HPDE6-E6E7 (cell line): Measurements from ENCODE around the gene ASPRV1.
"Not testable (repeated sequence)": the region's sequence is repeated elsewhere in the genome, so short reads cannot be mapped to it uniquely, and the experiment has no call there.

ENCODE experiments used
- DNase-seq: peaks from one replicate; pipeline ENCODE4 v3.0.0; 2011; ENCODE audit warnings: missing footprints; ENCODE audit errors: extremely low spot score

ASPRV1 gene

GRCh38 chr2:69962986-69963730 is 1.7 kb upstream of the ASPRV1 start:
- DNase-seq: no peak

DNA sequence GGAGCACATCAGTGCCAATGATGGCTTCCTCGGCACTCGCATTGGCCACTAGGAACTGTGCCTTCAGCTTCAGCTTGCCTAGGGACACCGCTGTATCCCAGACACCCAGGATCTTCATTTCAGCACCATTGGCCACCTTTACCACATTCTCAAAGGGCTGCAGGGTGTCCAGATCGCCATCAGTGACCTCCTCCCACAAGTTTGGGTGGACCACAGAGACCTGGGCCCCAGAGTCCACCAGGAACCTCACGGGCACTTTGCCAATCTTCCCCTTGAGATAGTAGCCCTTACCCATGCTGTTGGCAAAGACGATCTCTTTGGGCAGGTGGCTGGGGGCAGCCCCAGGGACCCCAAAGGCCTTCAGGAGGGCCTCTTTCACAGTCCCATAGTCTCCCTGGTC is 610 bp downstream of the ASPRV1 start:
- DNase-seq: no peak

DNA sequence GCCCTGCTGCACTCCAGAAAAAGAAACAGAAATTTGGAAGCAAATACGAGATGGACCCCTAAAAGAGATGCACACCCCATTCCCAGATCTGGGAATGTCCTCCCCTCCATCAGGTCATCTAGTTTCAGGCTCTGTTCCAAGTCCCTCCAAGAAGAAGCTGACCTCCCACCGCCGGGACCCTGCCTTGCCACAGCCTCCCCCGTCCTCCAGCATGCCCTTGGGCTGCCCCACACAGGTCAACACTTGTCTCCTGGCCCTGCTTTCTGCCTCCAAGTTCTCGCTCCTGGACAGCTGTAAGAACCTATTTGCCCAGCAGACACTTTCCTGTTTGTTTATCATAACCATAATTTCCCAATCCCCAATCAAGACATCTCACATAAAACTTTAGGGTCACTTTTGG is 2.0 kb downstream of the ASPRV1 start:
- no peak for DNase-seq

DNA sequence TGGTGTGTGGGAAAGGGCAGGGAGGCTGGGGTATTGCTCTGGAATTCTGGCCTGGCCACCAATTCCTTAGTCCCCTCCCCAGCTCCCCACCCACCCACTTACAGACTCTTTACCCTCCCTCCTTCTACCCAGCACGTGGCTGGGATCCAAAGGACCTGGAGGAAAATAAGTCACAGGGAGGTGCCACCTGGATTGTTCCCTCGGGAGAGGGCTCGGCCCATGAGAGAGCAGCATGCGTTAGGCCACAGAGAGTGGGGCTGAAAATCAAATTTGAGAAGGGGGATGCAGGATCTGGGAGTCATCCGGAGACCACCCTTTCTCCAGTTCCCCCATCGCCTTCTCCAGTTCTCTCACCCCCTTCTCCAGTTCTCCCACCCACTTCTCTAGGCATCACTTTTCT is 3.0 kb downstream of the ASPRV1 start:
- no peak for DNase-seq

GRCh38 chr2:69957965-69958364 is 3.5 kb downstream of the ASPRV1 start:
- DNase-seq: no peak

GRCh38 chr2:69956475-69956979 is 4.9 kb downstream of the ASPRV1 start:
- no peak for DNase-seq

DNA sequence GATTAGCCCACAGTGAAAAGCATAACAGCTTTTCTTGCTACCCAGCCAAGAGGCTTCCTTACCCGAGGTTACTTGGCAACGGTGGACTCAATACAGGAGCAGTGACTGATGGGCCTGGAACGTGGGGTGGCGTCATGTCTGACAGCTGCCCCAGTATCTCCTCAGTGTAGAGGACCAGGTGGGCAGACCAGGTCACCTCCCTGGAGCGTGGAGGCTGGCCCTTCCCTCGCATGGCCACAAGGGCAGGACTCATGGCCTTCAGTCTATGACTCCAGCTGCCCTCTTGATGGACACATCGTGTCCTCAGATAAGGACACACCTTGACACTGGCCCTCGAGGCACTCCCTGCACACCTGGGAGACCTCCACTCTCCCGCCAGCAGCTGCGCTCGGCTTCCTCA is 6.4 kb downstream of the ASPRV1 start:
- DNase-seq: no peak

- no peak for DNase-seq
Measured at GRCh38 chr2:69954084-69954483, 7.3 kb downstream of the ASPRV1 start.

GRCh38 chr2:69952336-69953115 is 8.9 kb downstream of the ASPRV1 start:
- no peak for DNase-seq

DNA sequence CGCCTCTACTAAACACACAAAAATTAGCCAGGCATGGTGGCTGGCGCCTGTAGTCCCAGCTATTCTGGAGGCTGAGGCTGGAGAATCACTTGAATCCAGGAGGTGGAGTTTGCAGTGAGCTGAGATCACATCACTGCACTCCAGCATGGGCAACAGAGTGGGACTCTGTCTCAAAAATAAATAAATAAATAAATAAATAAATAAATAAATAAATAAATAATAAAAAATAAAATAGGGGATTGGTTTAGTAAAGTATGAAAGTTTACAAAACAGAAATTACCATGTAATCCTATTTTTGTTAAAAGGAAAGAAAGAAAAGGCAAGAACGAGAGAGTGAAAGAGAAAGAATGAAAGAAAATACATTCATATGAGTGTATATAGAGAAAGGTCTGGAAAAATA is 10.8 kb downstream of the ASPRV1 start:
- not testable (repeated sequence) for DNase-seq

DNA sequence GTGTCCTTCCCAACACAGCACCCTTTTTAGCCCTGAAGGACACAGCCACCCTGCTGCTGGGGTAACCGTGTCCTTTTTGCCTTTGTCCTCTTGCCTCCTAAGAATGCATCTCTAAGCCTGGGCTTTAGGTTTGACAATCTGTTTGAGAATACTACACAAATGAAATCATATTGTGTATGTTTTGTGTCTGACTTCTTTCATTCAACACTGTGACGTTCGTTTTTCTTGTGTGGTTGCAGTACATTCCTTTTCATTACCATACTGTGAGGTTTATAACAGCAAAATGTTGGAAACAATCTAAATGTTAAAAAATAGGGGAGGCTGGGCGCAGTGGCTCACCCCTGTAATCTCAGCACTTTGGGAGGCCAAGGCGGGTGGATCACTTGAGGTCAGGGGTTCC is 11.2 kb downstream of the ASPRV1 start:
- no peak for DNase-seq

DNA sequence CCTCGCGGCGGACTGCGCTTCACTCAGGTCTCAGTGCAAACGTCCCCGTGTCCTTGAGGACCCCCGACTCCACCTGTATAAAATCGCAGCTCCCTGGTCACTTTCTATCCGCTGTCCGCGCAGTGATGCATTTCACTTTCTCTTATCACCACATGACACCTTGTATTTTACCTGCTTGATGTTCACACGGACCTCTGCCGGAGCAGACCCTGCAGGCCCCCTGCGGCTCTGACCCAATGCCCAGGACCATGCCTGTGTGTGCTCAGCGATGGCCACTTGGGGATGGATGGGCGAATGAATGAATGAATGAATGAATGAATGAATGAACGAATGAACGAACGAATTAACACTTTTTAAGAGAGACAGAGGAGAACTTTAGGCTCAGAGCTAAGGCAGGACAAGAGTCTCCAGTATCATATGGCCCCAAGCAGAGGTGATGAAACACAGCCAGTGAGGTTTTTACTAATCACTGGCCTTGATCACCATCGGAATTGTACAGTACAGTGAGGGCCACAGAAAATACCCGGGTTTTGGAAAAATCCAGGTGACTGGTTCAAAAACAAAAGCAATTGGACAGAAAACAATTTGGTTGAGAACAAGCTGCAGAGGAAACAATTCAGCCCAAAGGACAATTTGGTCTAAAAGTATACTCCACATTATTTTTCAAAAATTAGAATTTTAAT is 12.3 kb downstream of the ASPRV1 start:
- DNase-seq: no peak

GRCh38 chr2:69948032-69948962 is 13.1 kb downstream of the ASPRV1 start:
- no peak for DNase-seq

DNA sequence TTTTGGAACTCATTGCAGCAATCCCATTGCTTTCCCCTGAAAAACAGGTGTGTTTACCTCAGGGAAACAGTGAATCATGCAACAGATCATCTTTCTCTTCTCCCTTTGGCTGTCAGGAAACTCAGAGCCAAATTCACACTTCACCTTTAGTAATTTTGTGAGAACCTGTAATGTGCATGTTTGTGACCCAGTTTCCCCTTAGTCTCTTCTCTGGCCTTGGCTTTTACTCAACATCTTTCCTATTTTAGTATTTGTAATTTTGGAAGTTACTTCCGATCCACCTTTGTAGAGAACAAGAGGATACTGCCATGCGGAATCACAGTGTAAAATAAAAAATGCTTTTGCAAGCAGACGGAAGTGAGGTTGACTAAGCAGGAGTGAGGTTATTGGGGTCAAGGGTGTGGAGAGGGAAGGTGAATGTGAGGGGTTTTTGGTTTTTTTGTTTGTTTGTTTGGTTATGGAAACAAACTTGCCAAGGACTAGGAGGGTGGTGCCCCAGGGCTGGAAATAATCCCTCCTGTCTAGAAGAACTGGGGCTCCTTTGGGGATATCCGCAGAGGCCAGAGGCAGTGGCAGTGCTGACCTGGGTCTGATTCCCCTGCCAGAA is 14.0 kb downstream of the ASPRV1 start:
- no peak for DNase-seq

- peak; percentile 79 for DNase-seq
Measured at GRCh38 chr2:69946351-69947324, 14.8 kb downstream of the ASPRV1 start.

GRCh38 chr2:69945941-69946340 is 15.5 kb downstream of the ASPRV1 start:
- no peak for DNase-seq

GRCh38 chr2:69945441-69945840 is 16.0 kb downstream of the ASPRV1 start:
- peak; percentile 98 for DNase-seq

GRCh38 chr2:69944756-69945155 is 16.7 kb downstream of the ASPRV1 start:
- DNase-seq: no peak

DNA sequence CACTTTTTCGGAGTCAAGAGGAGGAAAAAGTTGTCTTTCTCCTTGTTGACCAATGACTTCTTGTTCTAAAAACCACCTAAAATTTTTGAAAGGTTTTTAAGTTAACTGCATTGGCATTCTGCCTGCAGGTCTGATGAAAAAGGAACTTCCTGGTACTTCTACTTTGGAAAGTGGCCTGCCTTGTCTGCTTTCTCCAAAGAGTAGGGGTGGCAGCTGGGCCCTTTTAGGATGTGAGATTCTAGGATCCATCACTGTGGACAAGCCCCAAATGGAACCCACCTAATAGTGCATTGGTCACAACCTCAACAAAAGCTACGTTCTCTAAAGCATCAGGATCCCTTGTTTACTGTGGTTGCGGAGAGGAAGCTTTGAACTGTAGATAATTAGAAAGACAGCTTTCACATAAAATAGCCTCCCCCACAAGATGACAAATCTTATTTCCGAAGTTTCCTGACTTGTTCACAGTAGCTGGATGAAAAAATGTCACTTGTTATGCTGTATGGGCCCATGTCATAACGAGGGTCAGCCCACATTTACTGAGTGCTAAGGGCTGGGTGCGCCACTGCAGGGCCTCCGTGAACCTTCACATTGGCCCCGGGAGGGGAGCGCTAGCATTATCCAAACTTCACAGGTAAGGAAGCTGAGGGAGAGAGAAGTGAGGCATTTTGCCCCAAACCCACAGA is 17.4 kb downstream of the ASPRV1 start:
- DNase-seq: no peak
